PC-3 (cell line): ENCODE data around the gene UBASH3A. TPM values are rescaled to one million over a fixed set of nuclear protein-coding genes. Genes with fewer than 3 reads are reported as not detected.

ENCODE experiments used
- ATAC-seq: fragments of 200-7000 bp; cut with Tn5 transposase; 2 replicates; pipeline ENCODE4 v1.9.1; 2020; ENCODE audit warnings: mild to moderate bottlenecking, moderate library complexity
- BruUV-seq: library from RNA; stranded (reverse); fragments of 400-500 nt; replicated peaks from 2 replicates; lab custom pipeline; 2021; lab: Mats Ljungman, UMichigan
- CTCF ChIA-PET: fragments of 300-600 bp; sonication (Branson Sonifier 250); formaldehyde crosslinking; loops from one replicate; lab custom pipeline; 2022; ENCODE audit warnings: antibody characterized with exemption; lab: Charles Lee
- POLR2A ChIA-PET: fragments of 300-600 bp; sonication (Branson Sonifier 250); formaldehyde crosslinking; loops from one replicate; lab custom pipeline; 2022; ENCODE audit warnings: antibody characterized with exemption; ENCODE audit not compliant: unreplicated experiment; lab: Charles Lee
- DNase-seq: peaks from one replicate; pipeline ENCODE4 v3.0.0-alpha.2; 2015
- H2AFZ ChIP-seq: fragments of 300-600 bp; sonication (generic); 2 replicates; pipeline ENCODE4 v1.6.0; 2016; ENCODE audit warnings: antibody characterized with exemption, low read length
- H3F3A ChIP-seq: fragments of 300-600 bp; sonication (generic); one replicate; pipeline ENCODE4 v1.6.0; 2017; ENCODE audit warnings: antibody characterized with exemption, low read length, control low read depth, mild to moderate bottlenecking; ENCODE audit not compliant: unreplicated experiment
- H3K27ac ChIP-seq: fragments of 300-600 bp; sonication (generic); 2 replicates; pipeline ENCODE4 v1.5.1; 2016; ENCODE audit warnings: mild to moderate bottlenecking, low read length
- H3K27me3 ChIP-seq: fragments of 300-600 bp; sonication (generic); 2 replicates; pipeline ENCODE4 v1.6.1; 2016; ENCODE audit warnings: low read length, mixed read lengths
- H3K36me3 ChIP-seq: fragments of 300-600 bp; sonication (generic); 2 replicates; pipeline ENCODE4 v1.6.1; 2016; ENCODE audit warnings: low read depth, mixed run types, low read length, mixed read lengths
- H3K4me1 ChIP-seq: fragments of 300-600 bp; sonication (generic); 2 replicates; pipeline ENCODE4 v1.5.1; 2016; ENCODE audit warnings: low read length; ENCODE audit not compliant: insufficient read depth
- H3K4me2 ChIP-seq: fragments of 300-600 bp; sonication (generic); 2 replicates; pipeline ENCODE4 v1.6.0; 2016; ENCODE audit warnings: low read length
- H3K4me3 ChIP-seq: fragments of 300-600 bp; sonication (generic); 2 replicates; pipeline ENCODE4 v1.5.1; 2016; ENCODE audit warnings: mild to moderate bottlenecking, low read length, mixed read lengths
- H3K79me2 ChIP-seq: fragments of 300-600 bp; sonication (generic); 2 replicates; pipeline ENCODE4 v1.6.1; 2017; ENCODE audit warnings: low read length, mixed read lengths
- H3K9ac ChIP-seq: fragments of 300-600 bp; sonication (generic); 2 replicates; pipeline ENCODE4 v1.6.0; 2016; ENCODE audit warnings: mild to moderate bottlenecking, low read length
- H3K9me2 ChIP-seq: fragments of 300-600 bp; sonication (generic); replicated peaks from 2 replicates; pipeline ENCODE4 v1.6.1; 2016; ENCODE audit warnings: mixed run types, low read length, mixed read lengths
- H3K9me3 ChIP-seq: fragments of 300-600 bp; sonication (generic); 2 replicates; pipeline ENCODE4 v1.6.1; 2016; ENCODE audit warnings: low read length, mixed read lengths
- H4K20me1 ChIP-seq: fragments of 300-600 bp; sonication (generic); 2 replicates; pipeline ENCODE4 v1.6.1; 2016; ENCODE audit warnings: low read length, mixed read lengths
- CTCF ChIP-seq: fragments of 300-600 bp; sonication (generic); conservative IDR thresholded peaks from 2 replicates; pipeline ENCODE4 v1.5.1; 2017; ENCODE audit warnings: antibody characterized with exemption, low read depth, mild to moderate bottlenecking, low read length
- EZH2 ChIP-seq: fragments of 300-600 bp; sonication (generic); IDR thresholded peaks from one replicate; pipeline ENCODE4 v1.6.1; 2017; ENCODE audit warnings: antibody characterized with exemption, mild to moderate bottlenecking, low read length; ENCODE audit not compliant: unreplicated experiment
- EZH2phosphoT487 ChIP-seq: fragments of 300-600 bp; sonication (generic); IDR thresholded peaks from 2 replicates; pipeline ENCODE4 v1.6.1; 2018; ENCODE audit warnings: mild to moderate bottlenecking, antibody characterized with exemption, low read length, borderline replicate concordance
- intact Hi-C: fragments of 100-400 bp; cut with micrococcal nuclease; formaldehyde crosslinking; loops from 2 replicates; pipeline ENCODE4 v1.9.0; 2023
- total RNA-seq: library from RNA; depleted of rRNA; stranded (reverse); fragments of >200 nt; gene quantifications from 2 replicates; pipeline ENCODE4 v1.2.3, GENCODE V29; 2014

UBASH3A gene
- total RNA-seq, 1 experiment from 2014 or later, result 1.0 TPM

GRCh38 chr21:42417533-42417932, 13.8 kb downstream of the UBASH3A start:
- Histone ChIP-seq H2AFZ (no peak overlapping the region), H3K4me2 (no peak overlapping the region), H3K27me3 (peaks cover 10% of the 10 kb centered on the region), H4K20me1 (no peaks in the 10 kb centered on the region), H3K4me1 (peaks cover 8% of the 10 kb centered on the region; the same call in 1 of the 2 replicates), H3K4me3 (no peak overlapping the region), H3K9me3 (no peaks in the 10 kb centered on the region), H3K9ac (no peak overlapping the region), H3K9me2 (no peaks in the 10 kb centered on the region), H3K27ac (no peak overlapping the region), H3F3A (no peaks in the 10 kb centered on the region), H3K79me2 (no peaks in the 10 kb centered on the region), H3K36me3 (no peaks in the 10 kb centered on the region)
- DNase-seq (no peak), ATAC-seq (no peak)
- ChIA-PET POLR2A (no interaction called here), CTCF (no interaction called here)
- intact Hi-C loops, result no loop called here
- TF ChIP-seq CTCF, result no peak
- no peak for TF ChIP-seq EZH2phosphoT487
- TF ChIP-seq EZH2, result no peak
- no TSS peak for BruUV-seq

DNA sequence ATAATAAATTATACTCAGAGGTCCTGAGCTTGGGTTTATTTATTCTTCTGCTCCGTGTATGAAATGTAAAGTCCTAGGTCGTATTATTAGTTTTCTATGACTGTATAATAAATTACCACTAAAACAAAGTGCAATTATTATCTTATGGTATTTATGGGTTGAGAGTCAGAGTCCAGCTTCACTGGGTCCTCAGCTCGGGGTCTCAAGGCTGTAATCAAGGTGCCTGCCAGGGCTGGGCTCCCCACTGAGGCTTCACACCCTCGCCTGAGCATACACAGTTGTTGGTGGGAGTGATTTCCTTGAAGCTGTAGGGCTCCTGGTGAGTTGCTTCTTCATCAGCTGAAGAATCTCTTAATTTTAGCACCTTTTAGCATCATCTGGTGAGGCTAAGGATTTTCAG, 15.2 kb downstream of the UBASH3A start:
- no peaks in the 10 kb centered on the region for H3K9me3 ChIP-seq
- no peaks in the 10 kb centered on the region for H4K20me1 ChIP-seq
- no peaks in the 10 kb centered on the region for H3K79me2 ChIP-seq
- no peak overlapping the region for H3K27ac ChIP-seq
- ChIA-PET POLR2A (no interaction called here), CTCF (no interaction called here)
- ATAC-seq (no peak), DNase-seq (no peak)
- no TSS peak for BruUV-seq
- H3K27me3 ChIP-seq, result peaks cover 20% of the 10 kb centered on the region
- H3K4me1 ChIP-seq, result peaks cover 8% of the 10 kb centered on the region; the same call in 1 of the 2 replicates
- no peak overlapping the region for H3K4me2 ChIP-seq
- intact Hi-C loops, result no loop called here
- no peak overlapping the region for H3K9ac ChIP-seq
- H3F3A ChIP-seq, result no peaks in the 10 kb centered on the region
- no peaks in the 10 kb centered on the region for H3K9me2 ChIP-seq
- no peak overlapping the region for H2AFZ ChIP-seq
- TF ChIP-seq EZH2 (no peak), EZH2phosphoT487 (no peak), CTCF (no peak)
- H3K4me3 ChIP-seq, result no peak overlapping the region
- no peaks in the 10 kb centered on the region for H3K36me3 ChIP-seq

DNA sequence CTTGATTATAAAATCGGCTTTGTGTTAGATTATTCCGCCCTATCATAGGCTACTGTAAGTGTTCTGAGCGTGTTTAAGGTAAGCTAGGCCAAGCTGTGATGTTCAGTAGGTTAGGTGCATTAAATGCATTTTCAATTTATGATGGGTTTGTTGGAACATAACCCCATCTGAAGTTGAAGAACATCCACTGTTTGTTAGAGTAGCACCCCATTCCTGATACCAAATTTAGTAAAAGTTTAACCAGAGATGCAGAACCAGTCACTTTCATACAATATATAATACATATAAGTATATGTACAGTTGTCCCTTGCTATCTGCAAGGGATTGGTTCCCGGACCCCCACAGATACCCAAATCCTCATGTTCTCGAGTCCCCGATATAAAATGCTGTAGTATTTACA, 16.1 kb downstream of the UBASH3A start:
- H2AFZ ChIP-seq, result no peak overlapping the region
- CTCF ChIA-PET, result no interaction called here
- no peak overlapping the region for H3K4me2 ChIP-seq
- intact Hi-C loops, result no loop called here
- ATAC-seq (no peak), DNase-seq (no peak)
- H3K79me2 ChIP-seq, result no peaks in the 10 kb centered on the region
- H3K9me3 ChIP-seq, result no peaks in the 10 kb centered on the region
- peaks cover 6% of the 10 kb centered on the region; the same call in 1 of the 2 replicates for H3K4me1 ChIP-seq
- H3K9ac ChIP-seq, result no peak overlapping the region
- H3K4me3 ChIP-seq, result no peak overlapping the region
- H3K36me3 ChIP-seq, result no peaks in the 10 kb centered on the region
- H4K20me1 ChIP-seq, result no peaks in the 10 kb centered on the region
- TF ChIP-seq EZH2, result no peak
- no peak for TF ChIP-seq CTCF
- TF ChIP-seq EZH2phosphoT487, result no peak
- POLR2A ChIA-PET, result no interaction called here
- H3K9me2 ChIP-seq, result no peaks in the 10 kb centered on the region
- H3K27ac ChIP-seq, result no peak overlapping the region
- H3F3A ChIP-seq, result no peaks in the 10 kb centered on the region
- peaks cover 27% of the 10 kb centered on the region for H3K27me3 ChIP-seq
- BruUV-seq, result no TSS peak
